Measurements from ENCODE around the gene PDZD2.

GRCh38 chr5:31860278-31860677, 221.3 kb downstream of the PDZD2 start:
- TF ChIP-seq, protein P1, sequence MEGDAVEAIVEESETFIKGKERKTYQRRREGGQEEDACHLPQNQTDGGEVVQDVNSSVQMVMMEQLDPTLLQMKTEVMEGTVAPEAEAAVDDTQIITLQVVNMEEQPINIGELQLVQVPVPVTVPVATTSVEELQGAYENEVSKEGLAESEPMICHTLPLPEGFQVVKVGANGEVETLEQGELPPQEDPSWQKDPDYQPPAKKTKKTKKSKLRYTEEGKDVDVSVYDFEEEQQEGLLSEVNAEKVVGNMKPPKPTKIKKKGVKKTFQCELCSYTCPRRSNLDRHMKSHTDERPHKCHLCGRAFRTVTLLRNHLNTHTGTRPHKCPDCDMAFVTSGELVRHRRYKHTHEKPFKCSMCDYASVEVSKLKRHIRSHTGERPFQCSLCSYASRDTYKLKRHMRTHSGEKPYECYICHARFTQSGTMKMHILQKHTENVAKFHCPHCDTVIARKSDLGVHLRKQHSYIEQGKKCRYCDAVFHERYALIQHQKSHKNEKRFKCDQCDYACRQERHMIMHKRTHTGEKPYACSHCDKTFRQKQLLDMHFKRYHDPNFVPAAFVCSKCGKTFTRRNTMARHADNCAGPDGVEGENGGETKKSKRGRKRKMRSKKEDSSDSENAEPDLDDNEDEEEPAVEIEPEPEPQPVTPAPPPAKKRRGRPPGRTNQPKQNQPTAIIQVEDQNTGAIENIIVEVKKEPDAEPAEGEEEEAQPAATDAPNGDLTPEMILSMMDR (IDR thresholded peaks at IDR 0.05; ENCODE audit: borderline replicate concordance, extremely low read depth, low read length, poor library complexity, severe bottlenecking), result no peak
- TF ChIP-seq EZH2 (IDR thresholded peaks at IDR 0.05; ENCODE audit: borderline replicate concordance, low read depth, low read length, severe bottlenecking), result no peak
